Fibroblast of lung (primary cell): ENCODE measurements around the gene HMCN2.

Experiments
- EZH2 ChIP-seq: IDR thresholded peaks from 2 replicates; pipeline ENCODE4 v1.5.1; 2012; ENCODE audit warnings: low read length, control low read depth, mild to moderate bottlenecking; ENCODE audit errors: missing control alignments
- TF ChIP-seq, protein P1 (sequence below), 2 donors: IDR thresholded peaks in 1 of 2; conservative IDR thresholded peaks in 1 of 2; 1 replicate in 1 of 2; 2 replicates in 1 of 2; pipeline ENCODE4 v1.5.1; 2011 to 2012; ENCODE audit warnings: low read length in 2 of 2, control low read depth in 1 of 2, inconsistent platforms in 1 of 2, low read depth in 1 of 2, mild to moderate bottlenecking in 1 of 2

DNA sequence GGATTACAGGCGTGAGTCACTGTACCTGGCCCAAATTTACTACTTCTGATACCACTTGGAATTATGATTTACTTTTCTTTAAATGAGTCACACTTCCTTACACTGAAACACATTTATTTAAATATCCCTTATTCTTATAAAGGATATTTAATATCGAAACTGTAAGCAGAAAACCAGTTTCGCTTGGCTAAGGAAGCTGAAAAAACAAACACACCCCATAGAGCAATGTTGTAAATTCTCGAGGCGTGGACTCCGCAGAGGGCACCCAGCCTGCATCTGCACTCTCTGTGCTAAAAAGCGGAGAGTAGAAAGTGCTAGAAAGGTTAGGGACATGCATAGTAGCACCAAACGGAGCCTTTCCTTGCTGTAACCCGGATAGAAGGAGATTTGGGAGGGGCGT lies 86.5 kb downstream of the HMCN2 start:
- TF ChIP-seq, protein P1, sequence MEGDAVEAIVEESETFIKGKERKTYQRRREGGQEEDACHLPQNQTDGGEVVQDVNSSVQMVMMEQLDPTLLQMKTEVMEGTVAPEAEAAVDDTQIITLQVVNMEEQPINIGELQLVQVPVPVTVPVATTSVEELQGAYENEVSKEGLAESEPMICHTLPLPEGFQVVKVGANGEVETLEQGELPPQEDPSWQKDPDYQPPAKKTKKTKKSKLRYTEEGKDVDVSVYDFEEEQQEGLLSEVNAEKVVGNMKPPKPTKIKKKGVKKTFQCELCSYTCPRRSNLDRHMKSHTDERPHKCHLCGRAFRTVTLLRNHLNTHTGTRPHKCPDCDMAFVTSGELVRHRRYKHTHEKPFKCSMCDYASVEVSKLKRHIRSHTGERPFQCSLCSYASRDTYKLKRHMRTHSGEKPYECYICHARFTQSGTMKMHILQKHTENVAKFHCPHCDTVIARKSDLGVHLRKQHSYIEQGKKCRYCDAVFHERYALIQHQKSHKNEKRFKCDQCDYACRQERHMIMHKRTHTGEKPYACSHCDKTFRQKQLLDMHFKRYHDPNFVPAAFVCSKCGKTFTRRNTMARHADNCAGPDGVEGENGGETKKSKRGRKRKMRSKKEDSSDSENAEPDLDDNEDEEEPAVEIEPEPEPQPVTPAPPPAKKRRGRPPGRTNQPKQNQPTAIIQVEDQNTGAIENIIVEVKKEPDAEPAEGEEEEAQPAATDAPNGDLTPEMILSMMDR (conservative IDR thresholded peaks at IDR 0.05 in 1 of 2, IDR thresholded peaks at IDR 0.05 in 1 of 2; ENCODE audit: low read depth in 1 of 2, low read length in 2 of 2) = no peak
- TF ChIP-seq EZH2 = no peak
